ENCODE measurements around the gene VPS18.
A peak's percentile ranks its signal among the peaks of the same experiment; 100 is the strongest.

VPS18 gene

GRCh38 chr15:40930430-40931299 lies 36.4 kb downstream of the VPS18 start:
- ATAC-seq: peak; percentile 25

GRCh38 chr15:40931300-40932142 lies 37.3 kb downstream of the VPS18 start:
- no peak for ATAC-seq
- TF ChIP-seq TSHZ2 (CRISPR knock-in tag; IDR thresholded peaks at IDR 0.05) (no peak), ZFP30 (CRISPR knock-in tag; IDR thresholded peaks at IDR 0.05) (no peak), POU6F1 (CRISPR knock-in tag; IDR thresholded peaks at IDR 0.05; ENCODE audit: borderline replicate concordance, low read depth) (no peak), RARB (CRISPR knock-in tag; IDR thresholded peaks at IDR 0.05) (no peak), BACH2 (CRISPR knock-in tag; IDR thresholded peaks at IDR 0.05; ENCODE audit: borderline replicate concordance) (no peak), ZFP3 (CRISPR knock-in tag; IDR thresholded peaks at IDR 0.05) (no peak), CSRNP3 (CRISPR knock-in tag; IDR thresholded peaks at IDR 0.05) (no peak), TCF4 (CRISPR knock-in tag; IDR thresholded peaks at IDR 0.05; ENCODE audit: borderline replicate concordance) (no peak), ARNTL (CRISPR knock-in tag; IDR thresholded peaks at IDR 0.05; ENCODE audit: borderline replicate concordance, low read depth) (no peak), TOX (CRISPR knock-in tag; IDR thresholded peaks at IDR 0.05; ENCODE audit: borderline replicate concordance) (no peak), SNAI2 (CRISPR knock-in tag; IDR thresholded peaks at IDR 0.05) (no peak), PATZ1 (CRISPR knock-in tag; IDR thresholded peaks at IDR 0.05; ENCODE audit: borderline replicate concordance) (no peak), ZNF565 (CRISPR knock-in tag; conservative IDR thresholded peaks at IDR 0.05; ENCODE audit: low read depth) (no peak)

More at GRCh38 chr15:40930430-40931299, 36.4 kb downstream of the VPS18 start:
- TF ChIP-seq TCF4 (CRISPR knock-in tag; IDR thresholded peaks at IDR 0.05; ENCODE audit: borderline replicate concordance): no peak
- TF ChIP-seq ISL1 (CRISPR knock-in tag; IDR thresholded peaks at IDR 0.05): no peak
- no peak for TF ChIP-seq ZFP3 (CRISPR knock-in tag; IDR thresholded peaks at IDR 0.05)
- TF ChIP-seq POU6F1 (CRISPR knock-in tag; IDR thresholded peaks at IDR 0.05; ENCODE audit: borderline replicate concordance, low read depth): no peak
- no peak for TF ChIP-seq ZFP30 (CRISPR knock-in tag; IDR thresholded peaks at IDR 0.05)
- TF ChIP-seq ESRRG (CRISPR knock-in tag; IDR thresholded peaks at IDR 0.05): no peak
- no peak for TF ChIP-seq TOX (CRISPR knock-in tag; IDR thresholded peaks at IDR 0.05; ENCODE audit: borderline replicate concordance)
- TF ChIP-seq OSR1 (CRISPR knock-in tag; IDR thresholded peaks at IDR 0.05): no peak
- no peak for TF ChIP-seq GLIS3 (CRISPR knock-in tag; IDR thresholded peaks at IDR 0.05)
- no peak for TF ChIP-seq CREB5 (CRISPR knock-in tag; IDR thresholded peaks at IDR 0.05; ENCODE audit: low read depth)
- no peak for TF ChIP-seq ZNF565 (CRISPR knock-in tag; conservative IDR thresholded peaks at IDR 0.05; ENCODE audit: low read depth)
- no peak for TF ChIP-seq PATZ1 (CRISPR knock-in tag; IDR thresholded peaks at IDR 0.05; ENCODE audit: borderline replicate concordance)
- TF ChIP-seq CSDC2 (CRISPR knock-in tag; IDR thresholded peaks at IDR 0.05): no peak

Data from SK-N-SH treated with all-trans-retinoic acid at 6 μM for 48 hours (cell line).